T-helper 22 cell (primary cell): ENCODE results near the gene PCCA.
"Not testable (repeated sequence)": the region's sequence is repeated elsewhere in the genome, so short reads cannot be mapped to it uniquely, and the experiment has no call there.

Source experiments
- DNase-seq: peaks from one replicate; pipeline ENCODE4 v3.0.0-alpha.2; 2020; ENCODE audit warnings: low read depth

Gene PCCA

DNA sequence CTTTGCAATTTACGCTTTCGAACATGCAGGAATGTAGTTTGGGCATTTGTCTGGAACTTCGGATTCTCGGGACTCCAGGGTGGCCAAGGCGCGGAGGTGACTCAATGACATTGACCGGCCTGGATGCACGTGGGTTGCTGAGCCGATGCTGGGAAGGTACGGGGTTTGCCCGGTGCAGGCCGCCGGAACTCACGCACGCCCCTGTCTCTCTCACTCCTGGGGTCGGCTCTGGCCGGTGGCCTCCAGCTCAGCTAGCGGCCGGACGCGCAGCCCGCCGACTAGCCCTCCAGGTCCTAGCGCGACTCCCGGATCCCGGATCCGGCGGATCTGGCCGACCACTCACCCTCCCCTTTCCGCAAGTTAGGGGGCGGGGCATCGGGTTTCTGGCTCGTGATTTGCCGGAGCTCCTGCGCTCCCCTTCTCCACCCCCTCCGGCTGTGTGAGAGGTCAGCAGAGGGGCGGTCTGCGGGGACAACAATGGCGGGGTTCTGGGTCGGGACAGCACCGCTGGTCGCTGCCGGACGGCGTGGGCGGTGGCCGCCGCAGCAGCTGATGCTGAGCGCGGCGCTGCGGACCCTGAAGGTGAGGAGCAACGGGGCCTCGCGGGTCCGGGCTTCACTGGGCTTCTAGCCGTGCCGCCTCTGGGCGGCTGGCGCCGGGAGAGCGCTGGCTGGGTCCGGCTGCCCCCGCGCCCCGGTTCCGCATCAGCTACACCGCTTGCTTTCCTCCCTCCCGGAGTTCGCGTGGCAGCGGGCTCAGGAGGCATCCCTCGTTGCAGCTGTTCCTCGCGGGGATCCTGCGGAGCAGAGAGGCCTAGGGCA lies at the start of gene PCCA:
Gene PCCA (plus strand): TSS at position 450 of the 821 bp plus-strand sequence. CDS start 28 bp downstream, at position 478.
- peak; percentile 41 for DNase-seq

DNA sequence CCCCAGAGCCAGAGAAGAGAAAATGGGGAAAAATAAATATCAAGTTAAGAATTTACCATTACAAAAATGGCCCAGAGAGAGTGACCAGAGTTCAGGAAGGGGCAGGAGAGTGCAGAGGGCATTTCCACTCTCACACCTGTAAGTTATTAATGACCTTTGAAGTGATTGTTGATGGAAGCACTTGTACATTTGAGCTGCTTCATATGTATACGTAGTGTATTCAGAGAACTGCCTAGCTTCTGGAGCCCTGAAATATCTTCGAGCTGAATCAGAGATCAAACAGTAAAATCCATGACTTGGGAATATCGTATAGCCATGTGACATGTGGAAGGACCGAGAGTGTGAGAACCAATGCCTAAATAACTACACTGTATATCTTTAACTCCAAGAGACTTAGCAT lies 49.2 kb upstream of the PCCA start:
- DNase-seq, result no peak

- DNase-seq, result no peak
Measured at GRCh38 chr13:100040196-100040595, 48.7 kb upstream of the PCCA start.

- DNase-seq, result no peak
Measured at GRCh38 chr13:100044936-100045335, 44.0 kb upstream of the PCCA start.

DNA sequence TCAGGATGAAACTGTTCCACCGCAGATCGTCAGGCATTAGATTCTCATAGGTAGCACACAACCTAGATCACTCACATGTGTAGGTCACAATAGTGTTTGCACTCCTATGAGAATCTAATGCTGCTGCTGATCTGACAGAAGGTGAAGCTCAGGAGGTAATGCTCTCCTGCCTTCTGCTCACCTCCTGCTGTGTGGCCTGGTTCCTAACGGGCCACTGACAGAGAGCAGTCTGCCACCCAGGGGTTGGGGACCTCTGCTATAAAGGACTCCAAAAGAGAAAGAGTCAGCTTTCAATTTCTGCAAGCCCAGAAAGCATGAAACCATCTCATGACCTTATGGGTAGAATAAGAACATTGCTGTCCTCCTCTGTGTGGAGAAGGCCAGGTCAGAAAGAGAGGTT lies 43.5 kb upstream of the PCCA start:
- no peak for DNase-seq

- DNase-seq, result no peak
Measured at GRCh38 chr13:100051070-100051469, 37.8 kb upstream of the PCCA start.

DNA sequence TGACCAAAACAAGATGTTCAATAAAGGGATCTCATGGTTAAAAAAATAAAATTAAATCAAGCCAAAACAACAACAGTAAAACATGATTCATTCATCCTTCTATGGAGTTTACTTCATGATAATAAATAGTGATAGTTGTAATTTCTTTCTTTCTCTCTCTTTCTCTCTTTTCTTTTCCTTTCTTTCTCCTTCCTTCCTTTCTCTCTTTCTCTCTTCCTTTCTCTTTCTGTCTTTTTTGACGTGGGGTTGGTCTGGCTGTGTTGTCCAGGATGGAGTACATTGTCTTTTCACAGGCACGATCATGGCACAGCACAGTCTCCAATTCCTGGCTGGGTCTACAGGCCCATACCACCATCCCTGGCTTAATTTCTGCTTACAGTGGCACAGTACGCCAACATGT lies 29.1 kb upstream of the PCCA start:
- no peak for DNase-seq

- DNase-seq, result no peak
Measured at GRCh38 chr13:100063333-100063732, 25.6 kb upstream of the PCCA start.

GRCh38 chr13:100063906-100064305 lies 25.0 kb upstream of the PCCA start:
- no peak for DNase-seq

DNA sequence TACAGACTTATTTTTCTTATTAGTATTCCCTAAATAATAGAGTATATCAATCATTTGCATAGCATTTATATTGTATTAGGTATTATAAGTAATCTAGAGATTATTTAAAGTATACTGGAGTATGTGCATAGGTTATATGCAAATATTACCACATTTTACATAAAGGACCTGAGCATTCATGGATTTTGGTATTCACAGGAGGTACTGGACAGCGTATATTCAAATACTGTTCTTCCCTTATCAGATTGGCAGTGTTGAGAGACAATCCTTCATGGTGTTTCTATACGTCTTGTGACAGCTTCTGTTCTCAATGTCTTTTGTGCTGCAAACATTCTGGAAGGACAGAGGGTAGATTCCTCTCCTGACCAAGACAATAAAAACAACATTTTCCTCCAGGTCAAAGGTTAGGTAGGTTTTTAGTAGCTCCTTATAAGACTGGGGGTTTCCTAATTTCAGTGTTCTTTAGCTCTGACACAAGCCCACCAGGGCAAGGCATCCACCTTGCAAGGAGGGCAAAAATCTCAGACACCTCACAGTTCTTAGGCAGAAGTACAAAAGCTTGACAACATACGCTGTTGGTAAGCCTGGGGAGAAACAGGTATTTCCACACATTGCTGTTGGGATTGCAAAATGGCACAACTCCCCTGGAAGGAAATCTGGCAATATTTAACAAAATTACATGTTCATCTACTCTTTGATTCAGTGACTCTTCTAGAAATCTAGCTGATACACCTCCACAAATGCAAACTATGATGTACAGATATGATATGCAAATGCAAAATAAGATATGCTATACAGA lies 20.6 kb upstream of the PCCA start:
- DNase-seq, result no peak

- no peak for DNase-seq
Measured at GRCh38 chr13:100069278-100069677, 19.6 kb upstream of the PCCA start.

- DNase-seq, result no peak
Measured at GRCh38 chr13:100075700-100076587, 12.9 kb upstream of the PCCA start.

- DNase-seq, result not testable (repeated sequence)
Measured at GRCh38 chr13:100079003-100079402, 9.9 kb upstream of the PCCA start.

GRCh38 chr13:100083401-100083800 lies 5.5 kb upstream of the PCCA start:
- not testable (repeated sequence) for DNase-seq

DNA sequence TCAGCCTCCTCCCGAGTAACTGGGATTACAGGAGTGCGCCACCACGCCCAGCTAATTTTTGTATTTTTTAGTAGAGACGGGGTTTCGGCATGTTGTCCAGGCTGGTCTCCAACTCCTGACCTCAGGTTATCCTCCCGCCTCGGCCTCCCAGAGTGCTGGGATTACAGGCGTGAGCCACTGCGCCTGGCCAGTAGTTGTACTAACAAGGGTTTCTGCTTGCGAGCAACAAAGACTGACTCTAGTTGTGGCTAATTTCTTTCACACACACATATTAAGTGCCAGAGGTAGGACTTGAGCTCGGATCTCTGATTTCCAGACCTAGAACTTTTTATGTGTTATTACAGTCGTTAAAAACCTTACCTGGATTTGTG lies 635 bp upstream of the PCCA start:
- no peak for DNase-seq

- DNase-seq, result no peak
Measured at GRCh38 chr13:100089465-100090032, 656 bp downstream of the PCCA start.

- DNase-seq, result no peak
Measured at GRCh38 chr13:100090861-100091260, 2.0 kb downstream of the PCCA start.

DNA sequence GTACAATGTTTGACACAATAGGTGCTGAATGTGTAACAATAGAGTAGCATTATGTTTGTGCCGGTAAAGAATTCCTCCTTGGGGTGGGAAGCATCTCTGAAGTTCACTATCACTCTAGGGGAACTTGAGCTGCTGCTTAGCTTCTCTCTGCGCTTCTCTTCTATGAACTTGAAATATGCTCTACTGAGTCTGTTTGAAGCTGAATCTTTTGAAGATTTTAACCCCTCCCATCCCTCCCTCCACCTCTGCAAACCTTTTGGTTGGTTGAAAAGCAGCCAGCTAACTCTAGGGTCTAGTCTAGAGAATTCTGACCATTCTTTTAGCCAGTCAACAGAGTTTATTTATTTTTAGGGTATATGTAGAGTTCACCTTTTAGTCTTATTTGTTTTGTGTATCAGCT lies 2.5 kb downstream of the PCCA start:
- DNase-seq, result no peak

GRCh38 chr13:100092273-100092672 lies 3.4 kb downstream of the PCCA start:
- DNase-seq, result not testable (repeated sequence)

DNA sequence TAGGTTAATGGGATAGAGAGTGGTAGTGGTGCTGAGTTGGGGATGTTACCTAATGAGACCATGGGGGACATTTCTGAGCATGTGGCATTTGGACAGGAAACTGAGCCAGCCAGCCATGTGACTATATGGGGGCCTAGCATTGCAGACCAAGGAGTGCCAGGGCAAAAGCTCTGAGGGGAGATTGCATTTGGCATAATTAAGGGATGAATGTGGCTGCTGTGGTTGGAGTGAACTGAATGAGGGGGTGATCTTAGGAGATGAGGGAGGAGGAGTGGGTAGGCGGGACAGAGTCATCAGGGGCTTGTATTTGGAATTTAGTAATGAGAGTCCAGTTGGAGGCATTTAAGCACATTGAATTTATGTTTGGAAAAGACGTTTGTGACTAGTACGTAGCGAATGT lies 6.6 kb downstream of the PCCA start:
- no peak for DNase-seq

GRCh38 chr13:100096526-100096925 lies 7.6 kb downstream of the PCCA start:
- no peak for DNase-seq

DNA sequence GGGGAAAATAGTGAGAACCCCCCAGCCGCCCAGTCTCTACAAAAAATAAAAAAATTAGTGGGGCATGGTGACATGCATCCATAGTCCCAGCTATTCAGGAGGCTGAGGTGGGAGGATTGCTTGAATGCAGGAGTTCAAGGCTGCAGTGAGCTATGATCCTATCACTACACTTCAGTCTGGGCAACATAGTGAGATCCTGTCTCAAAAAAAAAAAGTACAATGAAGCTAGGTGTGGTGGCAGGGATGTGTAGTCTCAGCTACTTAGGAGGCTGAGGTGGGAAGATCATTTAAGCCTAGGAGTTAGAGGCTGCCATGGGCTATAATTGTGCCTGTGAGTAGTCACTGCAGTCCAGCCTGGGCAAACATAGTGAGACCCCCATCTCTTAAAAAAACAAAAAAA lies 8.9 kb downstream of the PCCA start:
- no peak for DNase-seq
